ENCODE measurements around the gene RPTOR.

Gene RPTOR

DNA sequence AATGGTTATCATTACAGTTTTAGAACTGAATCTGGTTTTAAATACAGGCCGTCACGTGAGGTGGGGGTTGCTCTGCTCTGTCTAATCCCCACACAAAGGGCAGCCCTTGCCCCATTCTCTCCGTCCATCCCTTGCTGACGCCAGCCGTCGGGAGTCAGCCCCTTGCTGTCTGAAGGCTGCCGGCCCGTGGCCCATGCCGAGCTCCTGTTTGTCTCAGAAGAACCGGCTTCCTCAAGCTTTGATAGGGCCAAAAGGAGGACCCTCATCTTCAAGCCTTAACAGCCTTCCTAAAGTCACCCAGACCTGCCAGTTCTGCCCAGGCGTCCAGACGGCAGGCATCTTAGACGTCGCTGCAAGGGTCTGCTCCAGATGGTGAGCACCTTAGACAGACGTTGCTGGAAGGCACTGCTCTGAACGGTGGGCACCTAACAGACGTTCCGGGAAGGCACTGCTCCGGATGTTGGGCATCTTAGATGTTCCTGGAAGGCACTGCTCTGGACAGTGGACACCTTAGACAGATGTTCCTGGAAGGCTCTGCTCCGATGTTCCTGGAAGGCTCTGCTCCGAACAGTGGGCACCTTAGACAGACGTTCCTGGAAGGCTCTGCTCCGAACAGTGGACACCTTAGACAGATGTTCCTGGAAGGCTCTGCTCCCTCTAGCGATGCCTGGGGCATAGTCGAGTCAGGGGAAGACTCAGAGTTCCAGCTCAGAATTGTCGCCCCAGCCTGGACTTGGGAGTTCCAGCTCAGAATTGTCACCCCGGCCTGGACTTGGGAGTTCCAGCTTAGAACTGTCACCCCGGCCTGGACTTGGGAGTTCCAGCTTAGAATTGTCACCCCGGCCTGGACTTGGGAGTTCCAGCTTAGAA, 411.9 kb downstream of the RPTOR start:
- DNase-seq = no peak

DNA sequence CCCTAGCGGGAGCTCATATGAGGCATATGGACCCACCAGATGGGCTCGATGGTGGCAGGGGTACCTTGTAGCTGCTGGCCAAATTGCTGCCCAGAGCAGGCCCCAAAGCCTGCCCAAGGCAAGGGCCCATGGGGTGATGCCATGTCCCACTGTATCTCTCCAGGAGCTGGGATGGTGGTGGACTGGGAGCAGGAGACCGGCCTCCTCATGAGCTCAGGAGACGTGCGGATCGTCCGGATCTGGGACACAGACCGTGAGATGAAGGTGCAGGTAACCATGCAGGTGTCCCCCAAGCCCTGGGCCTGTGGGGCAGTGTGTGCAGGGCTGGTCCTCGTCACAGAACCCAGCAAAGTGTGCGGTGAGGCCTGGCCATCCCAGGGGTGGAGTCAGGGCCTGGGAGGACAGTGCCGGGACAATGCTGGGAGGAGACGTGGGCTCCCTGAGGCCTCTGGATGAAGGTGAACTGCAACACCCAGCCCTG, 412.9 kb downstream of the RPTOR start:
- no peak for DNase-seq

DNA sequence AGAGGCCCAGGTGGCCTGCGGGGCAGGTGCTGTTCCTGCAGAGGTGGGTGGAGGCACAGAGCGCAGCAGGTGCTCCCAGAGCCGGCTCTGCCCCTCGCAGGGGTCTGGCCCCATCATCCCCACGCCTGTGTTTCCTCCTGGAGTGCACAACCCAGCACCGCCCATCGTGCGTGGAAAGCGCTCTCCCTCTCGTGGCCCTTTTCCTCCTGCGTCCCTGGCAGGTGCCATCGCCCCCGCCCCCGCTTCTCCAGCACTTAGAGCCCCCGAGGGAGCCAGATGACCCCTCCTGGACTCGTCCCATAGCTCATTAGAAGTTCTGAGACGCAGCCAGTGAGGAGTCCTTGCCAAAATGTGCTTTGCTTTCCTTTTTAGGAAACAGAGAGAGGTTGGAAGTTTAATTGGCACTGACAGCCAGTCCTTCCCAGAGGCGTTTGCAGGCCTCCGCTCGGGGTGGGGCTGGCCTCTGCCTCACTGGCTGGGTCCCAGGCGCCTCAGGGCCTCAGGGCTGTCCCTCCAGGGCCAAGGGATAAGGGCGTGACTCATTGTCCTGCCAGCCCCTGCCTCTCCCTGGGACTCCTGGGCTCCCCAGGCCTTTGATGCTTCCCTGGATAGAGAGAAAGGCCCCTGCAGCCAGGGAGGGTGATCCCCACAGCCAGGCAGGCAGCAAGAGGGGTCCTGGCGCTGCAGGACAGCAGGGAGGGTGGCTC, 414.8 kb downstream of the RPTOR start:
- no peak for DNase-seq

DNA sequence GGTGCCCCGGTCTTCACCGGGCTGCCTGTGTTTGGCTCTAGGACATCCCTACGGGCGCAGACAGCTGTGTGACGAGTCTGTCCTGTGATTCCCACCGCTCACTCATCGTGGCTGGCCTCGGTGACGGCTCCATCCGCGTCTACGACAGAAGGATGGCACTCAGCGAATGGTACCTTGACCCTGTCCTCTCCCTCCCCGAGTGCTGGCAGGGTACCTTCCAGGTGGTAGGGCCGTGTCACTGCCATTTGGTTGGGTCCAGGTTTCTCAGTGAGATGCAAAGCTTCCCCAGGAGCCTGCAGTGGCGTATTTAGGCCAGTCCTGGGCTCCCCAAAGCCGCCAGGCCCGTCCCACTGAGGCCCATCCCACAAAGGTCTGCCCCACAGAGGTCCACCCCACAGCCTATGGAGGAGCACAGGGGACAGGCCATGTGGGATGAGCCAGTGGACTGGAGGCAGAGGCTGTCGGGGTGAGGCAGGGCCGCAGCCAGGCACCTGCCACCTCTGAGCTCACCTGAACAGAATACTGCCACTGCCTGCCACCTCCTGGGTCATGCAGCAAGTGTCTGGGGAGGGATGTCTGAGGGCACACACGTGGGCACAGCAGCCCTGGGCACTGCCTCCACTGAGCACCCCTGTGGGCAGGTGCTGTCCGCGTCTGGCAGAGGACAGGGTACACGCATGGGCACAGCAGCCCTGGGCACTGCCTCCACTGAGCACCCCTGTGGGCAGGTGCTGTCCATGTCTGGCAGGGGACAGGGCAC, 415.6 kb downstream of the RPTOR start:
- DNase-seq = no peak

DNA sequence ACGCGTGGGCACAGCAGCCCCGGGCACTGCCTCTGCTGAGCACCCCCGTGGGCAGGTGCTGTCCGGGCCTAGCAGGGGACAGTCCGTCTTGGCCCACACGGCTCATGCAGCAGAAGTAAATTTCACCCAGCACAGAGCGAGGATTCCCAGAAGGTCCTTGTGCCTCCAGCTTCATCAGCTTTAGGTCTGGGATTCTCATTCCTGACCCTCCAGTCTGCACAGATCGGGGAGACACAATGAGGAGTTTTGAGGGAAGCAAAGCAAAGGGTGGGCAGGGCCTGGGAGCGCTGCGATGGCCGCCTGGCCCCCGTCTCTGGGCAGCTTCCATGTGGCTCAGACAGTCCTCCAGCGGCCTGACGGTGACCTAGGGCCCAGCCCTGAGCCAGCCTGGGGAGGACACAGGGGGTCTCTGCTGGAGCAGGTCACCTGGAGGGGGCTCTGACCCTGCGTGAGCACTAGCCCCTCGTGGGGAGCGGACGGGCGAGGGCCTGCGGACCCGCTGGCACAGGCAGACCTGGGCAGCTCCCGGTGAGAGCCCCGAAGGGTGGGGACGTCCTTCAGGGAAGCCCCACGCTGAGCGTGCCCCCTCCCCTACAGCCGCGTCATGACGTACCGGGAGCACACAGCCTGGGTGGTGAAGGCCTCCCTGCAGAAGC, 416.3 kb downstream of the RPTOR start:
- DNase-seq = no peak

DNA sequence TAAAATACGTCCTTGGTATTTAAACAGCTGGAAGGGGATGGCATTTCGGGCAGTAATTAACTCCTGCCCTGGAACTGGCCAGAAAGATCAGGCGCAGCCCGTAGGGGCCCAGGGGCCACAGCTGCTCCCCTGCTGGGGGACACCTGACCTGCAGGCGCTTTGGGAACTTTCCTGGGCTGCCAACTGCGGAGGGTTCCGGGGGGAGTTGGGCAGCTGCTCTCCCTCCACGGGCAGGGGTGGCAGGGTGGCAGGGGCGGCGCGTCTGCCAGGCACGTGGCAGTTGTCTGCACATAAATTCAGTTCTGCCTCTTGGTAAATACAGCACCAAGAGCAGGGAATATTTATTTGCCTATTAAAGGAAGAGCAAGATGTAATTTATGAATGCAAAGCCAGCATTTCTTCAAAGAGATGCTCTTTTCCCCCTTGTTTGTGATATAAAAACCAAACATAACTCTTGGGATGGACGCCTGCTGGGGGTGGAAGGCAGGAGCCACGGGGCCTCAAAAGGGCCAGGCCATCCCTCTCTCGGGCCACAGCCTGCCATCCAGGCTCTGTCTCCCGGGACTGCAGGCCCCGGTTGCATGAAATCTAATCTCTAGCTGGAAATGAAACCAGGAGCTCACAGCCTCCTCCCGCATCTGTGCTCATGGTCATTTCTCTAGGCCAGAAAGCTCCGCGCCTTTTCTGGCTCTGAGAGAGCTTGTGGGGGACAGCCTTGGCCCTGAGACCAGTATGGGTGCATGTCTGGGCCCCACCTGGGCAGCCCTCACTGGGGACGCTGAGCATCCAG, 417.1 kb downstream of the RPTOR start:
- DNase-seq = no peak

DNA sequence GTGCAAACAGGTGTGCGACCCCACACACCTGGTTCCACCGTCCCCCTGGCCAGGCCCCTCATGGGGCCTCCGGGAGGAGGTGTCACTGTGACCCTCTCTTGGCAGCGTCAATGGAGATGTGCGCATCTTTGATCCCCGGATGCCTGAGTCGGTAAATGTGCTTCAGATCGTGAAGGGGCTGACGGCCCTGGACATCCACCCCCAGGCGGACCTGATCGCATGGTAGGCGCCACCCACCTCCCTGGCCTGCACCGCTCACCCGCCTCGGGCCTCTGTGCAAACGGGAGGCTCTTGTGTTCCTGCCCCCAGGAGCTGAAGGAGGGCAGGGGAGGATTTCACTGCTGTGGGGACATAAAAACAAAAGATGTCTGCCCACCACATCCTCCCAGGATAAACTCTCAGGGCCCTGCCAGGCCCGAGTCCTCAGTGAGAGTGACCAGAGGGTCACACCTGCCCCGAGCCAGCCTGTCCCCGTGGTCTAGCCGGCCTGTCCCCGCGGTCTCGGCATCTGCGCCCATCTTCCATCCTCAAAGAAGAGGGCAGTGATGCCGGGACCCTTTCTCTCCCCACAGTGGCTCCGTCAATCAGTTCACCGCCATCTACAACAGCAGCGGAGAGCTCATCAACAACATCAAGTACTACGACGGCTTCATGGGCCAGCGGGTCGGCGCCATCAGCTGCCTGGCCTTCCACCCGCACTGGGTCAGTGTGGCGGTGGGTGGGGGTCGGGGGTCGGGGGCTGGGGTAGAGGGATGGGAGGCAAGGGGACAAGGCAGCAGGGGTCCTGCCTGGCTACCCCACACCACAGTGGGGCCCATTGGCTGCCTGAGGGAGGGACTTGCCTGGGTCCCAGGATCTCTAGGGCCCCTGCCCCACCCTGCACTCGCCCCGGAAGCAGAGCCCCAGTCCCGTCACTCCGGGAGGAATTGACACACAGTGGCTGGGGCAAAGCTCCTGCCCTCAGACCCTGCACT, 418.0 kb downstream of the RPTOR start:
- no peak for DNase-seq

DNA sequence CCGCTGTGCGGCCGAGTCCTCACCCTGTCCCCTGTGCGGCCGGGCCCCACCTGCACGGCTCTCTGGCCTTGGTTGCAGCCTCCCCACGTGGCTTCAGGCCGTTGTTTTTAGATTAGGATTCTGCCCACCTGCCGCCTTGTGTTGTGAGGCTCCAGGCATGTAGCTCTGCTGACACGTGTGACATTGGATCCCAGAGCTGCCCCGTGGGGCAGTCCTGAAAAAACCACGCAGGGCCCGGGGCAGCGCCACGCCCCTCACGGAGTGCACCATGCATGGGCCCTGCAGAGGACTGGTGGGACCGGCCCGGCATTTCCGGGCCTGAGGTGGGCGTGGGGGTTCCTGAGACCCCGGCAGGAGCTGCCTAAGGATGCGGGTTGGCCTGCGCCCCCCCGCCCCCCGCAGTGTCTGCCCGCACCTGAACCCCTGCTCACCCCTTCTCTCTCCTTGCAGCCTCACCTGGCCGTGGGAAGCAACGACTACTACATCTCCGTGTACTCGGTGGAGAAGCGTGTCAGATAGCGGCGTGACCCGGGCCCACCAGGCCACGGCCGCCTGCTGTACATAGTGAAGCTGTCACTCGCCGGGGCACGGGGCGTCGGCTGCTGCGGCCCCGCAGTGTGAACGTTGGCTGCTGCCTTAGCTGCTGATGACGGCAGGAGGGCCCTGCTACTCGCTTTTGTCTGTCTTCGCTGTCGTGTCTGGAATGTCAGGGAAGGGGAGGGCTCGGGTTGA, 419.3 kb downstream of the RPTOR start:
- DNase-seq = no peak

DNA sequence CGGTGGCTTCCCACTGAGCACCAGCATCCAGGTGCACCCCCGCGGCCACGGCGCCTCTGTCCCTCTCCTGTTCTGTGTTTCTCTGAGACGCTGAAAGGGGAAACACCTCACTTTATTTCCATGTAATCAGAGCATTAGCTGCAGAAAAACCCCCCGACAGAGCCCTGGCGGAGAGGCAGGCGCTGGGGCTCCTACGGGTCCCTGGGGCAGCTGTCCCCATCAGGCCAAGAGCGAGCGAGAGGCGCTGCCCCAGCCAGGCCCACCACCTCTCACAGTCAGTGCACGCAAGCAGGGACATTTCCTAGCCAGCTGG, 419.9 kb downstream of the RPTOR start:
- DNase-seq = no peak

DNA sequence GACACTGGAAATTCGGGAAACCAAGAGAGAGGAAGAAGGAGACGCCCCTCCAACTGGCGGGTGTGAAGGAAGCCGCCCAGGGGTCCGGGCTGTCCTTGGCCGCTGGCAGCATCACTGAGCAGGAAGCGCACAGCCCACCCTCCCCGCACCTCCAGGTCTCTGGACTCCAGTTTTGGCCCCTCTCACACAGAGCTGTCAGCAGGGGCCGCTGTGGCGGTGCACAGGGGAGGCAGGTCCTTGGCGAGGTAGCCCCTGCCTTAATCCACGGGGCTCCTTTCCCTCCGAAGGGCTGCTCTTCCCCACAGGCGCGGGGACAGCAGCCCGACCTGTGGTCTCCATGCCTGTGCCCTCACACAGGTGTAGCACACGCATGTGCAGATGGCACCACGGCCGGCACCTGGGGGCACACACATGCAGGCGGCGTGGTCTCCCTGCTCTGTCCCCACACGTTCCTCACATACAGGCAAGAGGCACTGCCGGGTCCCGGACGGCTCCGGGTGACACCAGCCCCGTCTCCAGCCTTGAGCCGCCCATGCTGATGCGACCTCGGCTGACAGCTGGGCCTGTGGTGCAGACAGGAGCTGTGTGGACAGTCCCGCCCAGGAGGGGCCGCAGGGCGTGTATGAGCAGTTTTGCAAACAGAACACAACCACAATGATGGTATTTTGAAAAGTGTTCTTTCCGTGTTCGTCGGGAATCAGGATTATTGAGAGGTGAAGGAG, 420.4 kb downstream of the RPTOR start:
- no peak for DNase-seq

DNA sequence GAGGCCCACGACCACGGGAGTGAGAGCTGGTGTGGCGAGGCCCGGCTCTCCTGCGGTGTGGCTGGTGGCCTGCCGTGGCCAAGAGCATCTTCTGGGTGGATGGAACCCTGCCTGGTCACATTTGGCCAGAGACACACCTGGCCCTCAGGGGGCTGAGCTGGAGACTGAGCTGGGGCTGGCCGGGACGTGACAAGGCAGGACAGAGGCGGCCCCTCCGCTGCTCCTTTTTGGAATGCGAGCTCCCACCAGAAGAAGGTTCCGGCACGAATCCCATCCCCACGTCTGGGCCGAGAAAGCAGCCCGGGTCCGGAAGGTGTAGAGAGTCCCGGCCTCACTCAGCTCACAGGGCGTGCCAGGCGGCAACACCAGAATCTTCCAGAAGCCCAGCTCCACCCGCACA, 421.0 kb downstream of the RPTOR start:
- no peak for DNase-seq

DNA sequence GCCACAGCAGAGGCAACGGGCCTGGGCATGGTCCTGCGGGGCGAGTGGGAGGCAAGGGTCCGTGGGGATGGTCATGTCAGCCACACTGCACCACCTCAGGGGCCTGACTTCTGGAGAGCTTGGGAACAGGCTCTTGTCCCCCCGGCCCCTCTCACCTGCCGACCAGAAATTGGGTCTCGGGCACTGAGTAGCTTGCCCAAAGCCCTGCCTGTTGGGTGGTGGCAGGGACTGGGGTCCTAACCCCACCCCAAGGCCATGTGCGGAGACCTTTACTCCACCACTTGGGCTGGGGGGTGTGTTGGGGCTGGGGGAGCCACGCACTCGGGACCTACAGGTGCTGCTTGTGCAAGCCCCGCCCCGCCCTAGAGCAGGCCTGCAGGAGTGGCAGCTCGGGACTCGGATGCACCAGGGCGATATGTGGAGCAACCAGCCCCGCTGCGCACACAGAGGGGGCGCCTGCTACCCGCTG, 422.8 kb downstream of the RPTOR start:
- no peak for DNase-seq

DNA sequence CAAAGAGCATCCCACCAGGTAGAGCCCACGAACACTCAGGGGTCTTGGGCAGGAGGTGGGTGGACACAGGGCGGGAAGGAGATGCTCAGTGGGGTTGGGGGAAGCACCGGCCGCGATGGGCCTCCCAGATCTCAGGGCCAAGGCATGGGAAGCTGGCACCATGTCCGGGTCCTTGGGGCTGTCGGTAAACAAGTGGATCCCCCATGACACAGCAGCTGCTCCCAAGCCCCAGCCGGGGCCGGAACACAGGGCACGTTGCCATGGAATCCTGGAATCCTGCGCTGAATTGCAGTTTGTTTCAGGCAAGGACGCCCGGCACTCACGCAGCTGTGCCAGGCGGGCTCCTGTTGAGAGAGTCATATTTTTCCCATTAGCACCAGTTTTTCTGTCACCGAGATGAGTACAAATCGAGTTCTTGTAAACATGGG, 424.0 kb downstream of the RPTOR start:
- DNase-seq = no peak

DNA sequence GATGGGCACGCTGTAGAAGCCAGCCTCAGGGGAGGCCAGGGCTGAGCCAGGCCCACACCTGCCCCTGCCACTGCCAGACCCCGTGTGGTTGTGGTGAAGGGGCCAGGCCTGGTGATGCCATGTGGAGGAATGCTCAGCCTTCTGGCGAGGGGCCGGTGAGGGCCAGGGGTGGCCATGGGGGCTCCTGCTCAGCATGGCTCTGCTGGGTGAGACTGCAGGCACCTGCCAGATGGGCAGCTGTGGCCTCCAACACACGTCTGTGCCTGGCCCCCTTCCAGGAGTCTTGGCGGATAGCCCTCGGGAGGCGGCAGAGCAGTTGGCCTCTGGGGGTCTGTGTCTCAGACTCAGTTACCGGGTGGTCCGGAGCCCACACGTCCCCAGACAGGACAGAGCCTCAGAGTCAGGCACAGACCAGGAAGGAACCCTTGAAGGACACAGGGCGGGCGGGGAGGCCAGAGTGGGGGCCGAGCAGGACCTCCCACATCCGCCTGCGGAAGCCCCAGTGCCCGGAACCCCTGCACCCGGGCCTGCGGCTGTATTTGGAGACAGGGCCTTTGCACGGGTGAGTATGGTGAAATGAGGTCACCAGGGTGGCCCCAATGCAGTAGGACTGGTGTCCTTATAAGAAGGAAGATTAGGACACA, 424.5 kb downstream of the RPTOR start:
- DNase-seq = no peak

DNA sequence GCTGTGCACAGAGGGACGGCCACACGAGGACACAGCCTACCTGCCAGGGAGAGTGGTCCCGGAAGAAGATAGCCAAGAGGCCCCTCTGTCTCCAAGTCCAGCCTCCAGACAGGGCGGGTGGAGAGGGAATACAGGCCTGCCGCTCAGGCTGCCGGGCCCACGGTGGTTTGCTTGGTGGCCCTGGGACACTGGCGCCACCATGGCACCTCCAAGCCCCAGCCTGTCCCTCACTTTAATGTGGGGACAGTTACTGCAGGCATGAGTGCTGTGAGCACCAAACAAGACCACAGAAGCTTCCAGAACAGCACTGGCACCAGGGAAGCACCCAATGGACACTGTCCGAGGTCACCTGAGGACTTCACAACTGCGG, 425.0 kb downstream of the RPTOR start:
- DNase-seq = no peak

DNA sequence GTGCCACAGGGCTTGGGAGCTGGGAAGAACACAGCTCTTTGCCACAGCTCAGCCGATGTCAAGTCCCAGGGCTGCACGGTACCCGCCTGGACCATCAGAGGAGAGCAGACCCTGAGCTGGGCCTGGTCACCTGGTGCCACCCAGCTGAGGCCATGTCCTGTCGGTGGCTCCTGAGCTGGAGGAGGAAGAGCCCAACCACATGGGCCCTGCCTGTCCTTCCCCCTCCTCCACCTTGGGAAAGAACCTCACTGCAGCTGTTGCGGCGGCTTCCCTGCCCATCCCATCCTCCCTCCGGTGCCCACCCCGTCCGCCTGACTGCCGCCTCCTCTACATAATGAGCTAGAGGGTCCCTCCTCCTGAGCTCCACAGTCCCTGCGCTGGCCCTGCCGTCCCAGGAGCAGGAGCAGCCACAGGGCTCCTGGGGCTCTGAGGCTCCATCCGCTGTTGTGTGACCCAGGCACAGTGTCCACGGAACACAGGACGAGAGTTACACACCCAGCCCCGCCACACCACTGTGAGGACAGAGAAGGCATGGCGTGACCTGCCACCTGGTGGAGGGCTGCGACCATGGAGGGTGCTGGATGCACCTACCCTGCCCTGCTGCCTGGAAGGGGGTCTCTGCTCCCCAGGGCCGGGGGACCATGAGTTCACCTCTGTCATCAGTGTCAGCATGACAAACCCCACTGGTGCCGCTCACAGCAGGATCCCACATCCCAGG, 425.6 kb downstream of the RPTOR start:
- no peak for DNase-seq

DNA sequence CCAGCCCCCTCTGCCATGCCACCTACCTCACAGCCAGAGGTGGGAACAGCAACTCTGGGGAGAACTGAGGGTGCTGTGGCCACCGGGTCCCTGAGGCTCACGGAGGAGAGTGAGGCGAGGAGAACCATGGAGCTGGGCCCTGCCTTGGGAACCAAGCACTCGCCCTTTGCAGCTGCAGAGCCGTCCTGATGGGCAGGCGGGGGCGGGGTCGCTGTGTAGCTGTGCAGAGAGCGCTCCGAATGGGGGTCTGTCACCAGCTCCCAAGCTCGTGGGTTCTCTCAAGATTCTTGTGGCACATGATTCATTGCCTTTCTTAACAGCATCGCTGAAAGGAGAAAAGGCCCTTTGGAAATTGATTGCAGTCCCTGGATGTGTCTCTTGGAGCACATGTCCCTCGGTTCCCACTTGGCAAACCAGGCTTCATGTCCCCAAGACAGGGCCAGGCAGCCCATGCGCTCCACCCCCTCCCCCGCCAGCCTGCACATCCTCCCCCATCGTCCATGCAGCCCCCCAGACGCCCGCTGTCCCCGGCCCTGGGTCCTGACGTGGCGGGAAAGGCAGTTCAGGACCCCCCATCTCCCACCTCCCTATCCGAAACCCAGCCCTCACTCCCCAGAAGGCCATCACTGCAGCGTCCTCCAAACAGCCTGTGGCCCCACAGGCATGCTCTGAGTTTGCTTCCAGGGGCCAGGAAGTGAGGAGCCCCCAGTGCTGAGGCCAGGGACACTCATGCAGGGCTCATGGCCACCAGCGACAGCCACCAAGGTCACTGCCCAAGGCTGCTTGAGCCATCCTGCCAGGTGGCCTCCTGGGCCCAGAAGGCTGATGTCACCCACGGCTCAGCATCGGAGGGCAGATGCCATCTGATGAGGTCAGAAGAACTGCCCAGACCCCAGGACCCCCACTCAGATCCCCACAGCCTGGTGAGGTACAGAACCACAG, 426.4 kb downstream of the RPTOR start:
- no peak for DNase-seq
